Measurements from ENCODE around the gene TSSC4. TPM values are rescaled to one million over a fixed set of nuclear protein-coding genes. Genes with fewer than 3 reads are reported as not detected.
A peak's percentile ranks its signal among the peaks of the same experiment; 100 is the strongest.

Gene TSSC4
- total RNA-seq, 4 donors from 2014 or later, result 37.5 to 62.3 (median 45.1) TPM

GRCh38 chr11:2387266-2387987, 13.1 kb upstream of the TSSC4 start:
- Histone ChIP-seq H3K4me3 (replicated peaks in 1 of 3) (no peak overlapping the region), H3K27ac (peak overlapping the region; percentile 10 to 58 (median 44)), H3K4me1 (peaks cover 49 to 70% of the 10 kb centered on the region in 2 donors), H3K9me3 (no peaks in the 10 kb centered on the region), H3K36me3 (peaks cover 6 to 12% of the 10 kb centered on the region in 2 donors), H3K27me3 (no peaks in the 10 kb centered on the region)
- 33 to 36% methylated on average over 12 to 14 of the region's 14 CpGs for WGBS, 2 donors
- peak; percentile 57 to 60 for DNase-seq
- intact Hi-C loops (cut with DNase I), result no loop called here
- TF ChIP-seq POLR2A (IDR thresholded peaks at IDR 0.05), result no peak
- TF ChIP-seq CTCF (IDR thresholded peaks at IDR 0.05), result no peak

DNA sequence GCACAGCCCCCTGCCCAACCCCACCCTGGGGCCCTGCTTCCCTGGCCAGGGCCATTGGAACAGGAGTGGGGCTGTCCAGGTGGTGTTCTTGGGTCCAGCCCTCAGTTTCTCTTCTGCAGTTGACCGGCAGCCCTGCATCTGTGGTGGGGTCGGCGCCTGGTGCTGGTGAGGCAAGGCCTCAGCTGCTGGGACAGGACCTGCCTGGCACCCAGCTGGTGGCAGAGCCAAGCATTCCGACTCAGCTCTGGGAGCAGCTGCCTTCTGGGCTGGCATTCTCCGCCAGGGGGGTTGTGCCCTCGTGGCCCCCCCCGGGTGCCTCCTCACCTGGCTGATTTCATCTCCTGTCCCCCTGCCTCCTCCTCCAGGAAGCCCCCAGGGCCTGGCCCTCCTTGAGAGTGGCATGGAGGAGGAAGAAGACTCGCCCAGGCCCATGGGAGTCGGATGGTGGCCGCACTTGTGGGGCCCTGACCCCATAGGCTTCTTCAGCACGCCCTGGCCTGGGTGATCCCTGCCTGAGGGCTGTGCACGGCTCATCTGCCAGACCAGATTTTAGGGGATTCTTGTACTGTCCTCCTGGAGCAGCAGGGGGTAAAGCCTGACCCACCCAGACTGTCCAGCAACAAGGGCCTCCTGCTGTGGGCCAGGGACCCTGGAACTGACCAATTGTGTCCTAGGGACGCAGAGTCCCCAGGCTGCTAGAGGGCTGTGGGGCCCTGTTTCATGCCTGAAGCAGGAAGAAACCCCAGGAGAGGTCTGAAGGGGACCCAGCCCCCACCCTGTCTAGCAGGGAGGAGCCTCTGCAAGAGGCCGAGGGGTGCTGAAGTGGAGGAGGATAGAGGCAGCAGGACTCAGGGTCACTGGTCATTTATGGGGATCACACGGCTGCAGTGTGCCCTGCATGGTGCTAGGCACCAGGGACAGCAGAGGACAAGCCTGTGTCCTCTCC, 11.8 kb upstream of the TSSC4 start:
- intact Hi-C loops (cut with DNase I), result no loop called here
- Histone ChIP-seq H3K4me1 (peaks cover 40 to 57% of the 10 kb centered on the region in 2 donors), H3K27me3 (no peaks in the 10 kb centered on the region)

DNA sequence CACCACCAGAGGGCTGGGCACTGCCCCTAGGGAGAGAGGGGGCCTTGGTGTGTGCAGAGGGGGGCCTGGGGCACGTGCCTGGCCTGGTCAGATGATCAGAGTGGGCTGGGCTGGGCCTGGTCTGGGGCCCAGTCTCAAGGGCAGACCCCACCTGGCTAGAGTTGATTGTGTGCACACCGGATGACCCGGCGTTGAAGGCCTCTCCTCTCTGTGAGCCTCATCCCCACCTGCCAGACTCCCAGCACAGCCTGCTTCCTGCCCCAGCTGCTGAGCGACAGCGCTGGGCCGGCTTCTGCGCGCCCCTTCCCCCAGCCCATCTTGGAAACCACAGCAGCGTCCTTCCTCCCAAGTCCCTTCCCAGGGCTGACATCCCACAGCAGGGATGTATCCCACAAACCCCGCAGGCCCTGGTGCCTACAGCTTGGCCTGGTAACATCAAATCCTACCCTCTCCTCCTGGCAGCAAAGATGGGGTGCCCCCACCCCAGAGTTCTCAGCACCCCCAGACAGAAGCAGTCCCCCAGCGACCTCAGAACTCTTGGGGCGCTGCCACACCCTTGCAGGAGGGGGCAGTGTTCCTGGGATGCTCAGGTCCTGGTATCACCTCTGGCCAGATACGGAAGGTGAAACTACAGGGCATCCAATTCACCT, 11.0 kb upstream of the TSSC4 start:
- H3K27me3 ChIP-seq, result no peaks in the 10 kb centered on the region
- TF ChIP-seq CTCF (IDR thresholded peaks at IDR 0.05), result no peak
- no peak for DNase-seq
- intact Hi-C loops (cut with DNase I), result no loop called here
- H3K4me3 ChIP-seq (replicated peaks in 1 of 3), result no peak overlapping the region
- no peaks in the 10 kb centered on the region for H3K9me3 ChIP-seq
- 53 to 61% methylated on average over 8 to 13 of the region's 14 CpGs for WGBS, 2 donors
- H3K36me3 ChIP-seq, result peaks cover 6 to 19% of the 10 kb centered on the region in 2 donors
- H3K4me1 ChIP-seq, result peaks cover 37 to 54% of the 10 kb centered on the region in 2 donors
- H3K27ac ChIP-seq, result peak overlapping the region; percentile 27 to 77 (median 71)

More for the DNA sequence above, 11.8 kb upstream of the TSSC4 start:
- Histone ChIP-seq H3K36me3 (peaks cover 6 to 19% of the 10 kb centered on the region in 2 donors), H3K9me3 (no peaks in the 10 kb centered on the region), H3K4me3 (replicated peaks in 1 of 3) (no peak overlapping the region), H3K27ac (peak overlapping the region; percentile 27 to 77 (median 71))
- WGBS, 2 donors, result 76% methylated on average over 8 of the region's 15 CpGs; no CpG with 5 or more reads in 1 of the 2 donors
- no peak for DNase-seq
- TF ChIP-seq CTCF (IDR thresholded peaks at IDR 0.05) (no peak), POLR2A (IDR thresholded peaks at IDR 0.05) (no peak)

- no peaks in the 10 kb centered on the region for H3K27me3 ChIP-seq
- peak overlapping the region in 1 of 3 donors; percentile 71 for H3K27ac ChIP-seq
- peaks cover 37 to 54% of the 10 kb centered on the region in 2 donors for H3K4me1 ChIP-seq
- no peak for TF ChIP-seq CTCF (IDR thresholded peaks at IDR 0.05)
- no peak for TF ChIP-seq POLR2A (IDR thresholded peaks at IDR 0.05)
- H3K36me3 ChIP-seq, result peaks cover 10 to 22% of the 10 kb centered on the region in 2 donors
- DNase-seq, result peak; percentile 61 to 76
- WGBS, 2 donors, result 70 to 77% methylated on average over 16 to 23 of the region's 23 CpGs
- intact Hi-C loops (cut with DNase I), result no loop called here
- H3K4me3 ChIP-seq (replicated peaks in 1 of 3), result no peak overlapping the region
- H3K9me3 ChIP-seq, result no peaks in the 10 kb centered on the region
Observed at GRCh38 chr11:2390091-2390724, 10.3 kb upstream of the TSSC4 start.
